Heart right ventricle (tissue), 16 donors: ENCODE results near the gene KLC1. TPM values are rescaled to one million over a fixed set of nuclear protein-coding genes. Genes with fewer than 3 reads are reported as not detected.

ENCODE experiments used
- ATAC-seq, 8 donors: fragments of 200-7000 bp; cut with Tn5 transposase; one replicate each; pipeline ENCODE4 v1.9.1; 2020; ENCODE audit warnings: mild to moderate bottlenecking in 8 of 8, moderate library complexity in 8 of 8, moderate number of reproducible peaks in 1 of 8
- DNase-seq, 2 donors: peaks; one replicate each; pipeline ENCODE4 v3.0.0-alpha.2; 2020
- H3K27ac ChIP-seq, 10 donors: fragments of 200-600 bp; sonication (generic) in 2 of 10; one replicate each; pipeline versions ENCODE4 v1.5.0 to v1.8.0; 2020 to 2022; ENCODE audit warnings: mild to moderate bottlenecking in 3 of 10
- H3K27me3 ChIP-seq, 7 donors: fragments of 200-600 bp; one replicate each; pipeline ENCODE4 v1.8.0; 2021 to 2022; ENCODE audit warnings: mild to moderate bottlenecking in 2 of 7
- H3K36me3 ChIP-seq, 9 donors: fragments of 200-600 bp; sonication (generic) in 1 of 9; one replicate each; pipeline versions ENCODE4 v1.5.0 to v1.8.0; 2020 to 2022; ENCODE audit warnings: mild to moderate bottlenecking in 2 of 9
- H3K4me1 ChIP-seq, 9 donors: fragments of 200-600 bp; sonication (generic) in 1 of 9; one replicate each; pipeline versions ENCODE4 v1.5.0 to v1.8.0; 2020 to 2022; ENCODE audit warnings: mild to moderate bottlenecking in 4 of 9
- H3K4me3 ChIP-seq, 10 donors: fragments of 200-600 bp; sonication (generic) in 2 of 10; one replicate each; pipeline versions ENCODE4 v1.5.0 to v1.8.0; 2020 to 2022; ENCODE audit warnings: mild to moderate bottlenecking in 7 of 10, moderate library complexity in 2 of 10
- H3K9me3 ChIP-seq, 11 donors: fragments of 200-600 bp in 10 of 11; sonication (generic) in 2 of 11; one replicate each; pipeline versions ENCODE4 v1.5.0 to v1.8.0; 2013 to 2022; ENCODE audit warnings: mild to moderate bottlenecking in 2 of 11, control low read depth in 1 of 11, moderate library complexity in 1 of 11
- CTCF ChIP-seq, 9 donors: fragments of 200-600 bp; sonication (generic) in 2 of 9; IDR thresholded peaks; one replicate each; pipeline versions ENCODE4 v1.5.0 to v1.8.0; 2021 to 2022; ENCODE audit warnings: antibody characterized with exemption in 9 of 9, mild to moderate bottlenecking in 5 of 9, moderate library complexity in 1 of 9
- WGBS, 2 donors: extraction: QIAGEN DNeasy Blood & Tissue Kit; methylation state at CpG; one replicate each; pipeline ENCODE4 v1.1.7; 2013; ENCODE audit warnings: inconsistent platforms in 1 of 2; 5-methylcytosine and 5-hydroxymethylcytosine counted together
- intact Hi-C, 10 donors: fragments of 100-400 bp; cut with DNase I; formaldehyde crosslinking; loops; one replicate each; pipeline versions ENCODE4 v1.11.1 to v1.14.2; 2022
- polyA plus RNA-seq, 2 donors: library from polyadenylated mRNA; stranded (reverse); fragments of 200-250 nt; gene quantifications; one replicate each; pipeline ENCODE4 v1.2.3, GENCODE V29; 2013
- total RNA-seq, 10 donors: library from RNA; stranded (reverse); fragmentation: NEBNext Ultra II Directional in 3 of 10; extraction: Animal tissue kit (Norgen Biotek cat#: 25700) in 3 of 10; gene quantifications; one replicate each; pipeline versions ENCODE4 v1.2.1 to v1.2.4, GENCODE V29; 2021 to 2023
- donor health status: Arrhythmogenic right ventricular cardiomyopathy.
- donor health status: ischemic (EF 13 %, LVEDD 7.1; RV severe dilation, severe dysfunction).
- donor health status: healthy with polysubstance abuse.
- donor health status: DM: no; HTN: yes; CAD: no.
- donor health status: DM: no; HTN: no; CAD: no.
- donor health status: ischemic (EF 25% LVEDD 6.9; RV normal size, moderate dysfunction).
- donor health status: ischemic (EF 25% LVEDD 5.7; RV mildly dilated, moderate dysfunction).
- donor health status: healthy.
- donor health status: DM: yes; HTN: yes; CAD: no.
- donor health status: Ischemic cardiomyopathy.
- donor health status: ischemic (EF 35%, LVEDD 5.7; RV mildly dilated, moderate dysfunction).
- donor health status: nonischemic (EF 11% LVEDD 7.7; RV severe dilation, severe dysfunction).
- donor health status: DM: yes; HTN: yes; CAD: no.
- donor health status: PGD.
- donor health status: ischemic (EF 29% LVEDD 5.4; RV normal size, mild dysfunction).
- donor health status: nonischemic (EF 23%, LVEDD 6.1; RV moderate dilation, normal function).

The KLC1 gene
- total and polyA plus RNA-seq, 12 donors, result 123 to 220 (median 151) TPM

GRCh38 chr14:103716899-103717411, 87.9 kb downstream of the KLC1 start:
- H3K9me3 ChIP-seq, result no peaks in the 10 kb centered on the region
- no peak for DNase-seq
- TF ChIP-seq CTCF (IDR thresholded peaks at IDR 0.05), result no peak
- H3K4me1 ChIP-seq, result peaks cover 16 to 71% (median 58%) of the 10 kb centered on the region in 9 donors
- no peaks in the 10 kb centered on the region for H3K27me3 ChIP-seq
- H3K36me3 ChIP-seq, result no peaks in the 10 kb centered on the region
- ATAC-seq, result no peak
- H3K4me3 ChIP-seq, result peak overlapping the region; percentile 75 to 99 (median 80)
- WGBS, 2 donors, result 78 to 79% methylated on average over 17 of the region's 17 CpGs
- peak overlapping the region in 1 of 10 donors; percentile 89 for H3K27ac ChIP-seq
- intact Hi-C loops, result no loop called here

GRCh38 chr14:103718572-103718971, 89.6 kb downstream of the KLC1 start:
- WGBS, 2 donors, result 51 to 72% methylated on average over 16 of the region's 16 CpGs
- intact Hi-C loops, result no loop called here
- H3K27ac ChIP-seq, result no peak overlapping the region

GRCh38 chr14:103719751-103720150, 90.7 kb downstream of the KLC1 start:
- no peak overlapping the region for H3K4me3 ChIP-seq
- H3K27ac ChIP-seq, result no peak overlapping the region
- intact Hi-C loops, result loop anchor here in 1 of 10 donors (5.0 kb wide), 1 partner anchor 42 kb away; no protein-coding TSS in a partner anchor
- no peak for DNase-seq
- no peaks in the 10 kb centered on the region for H3K27me3 ChIP-seq
- WGBS, 2 donors, result 75 to 86% methylated on average over 8 of the region's 8 CpGs
- no peak for ATAC-seq
- TF ChIP-seq CTCF (IDR thresholded peaks at IDR 0.05), result no peak
- H3K4me1 ChIP-seq, result peaks cover 23 to 68% (median 58%) of the 10 kb centered on the region in 9 donors
- no peaks in the 10 kb centered on the region for H3K9me3 ChIP-seq
- peaks cover 0 to under 1% (median 0%) of the 10 kb centered on the region in 9 donors for H3K36me3 ChIP-seq

More at GRCh38 chr14:103718572-103718971, 89.6 kb downstream of the KLC1 start:
- Histone ChIP-seq H3K36me3 (no peaks in the 10 kb centered on the region), H3K27me3 (no peaks in the 10 kb centered on the region), H3K9me3 (no peaks in the 10 kb centered on the region), H3K4me3 (no peak overlapping the region), H3K4me1 (peaks cover 17 to 68% (median 52%) of the 10 kb centered on the region in 9 donors)
- no peak for TF ChIP-seq CTCF (IDR thresholded peaks at IDR 0.05)
- no peak for DNase-seq
- ATAC-seq, result no peak

- Histone ChIP-seq H3K4me3 (no peak overlapping the region), H3K4me1 (peaks cover 29 to 77% (median 66%) of the 10 kb centered on the region in 9 donors), H3K27me3 (no peaks in the 10 kb centered on the region), H3K36me3 (peaks cover 0 to 12% (median 0%) of the 10 kb centered on the region in 9 donors), H3K27ac (peak overlapping the region in 3 of 10 donors; percentile 6 to 36 (median 20)), H3K9me3 (no peaks in the 10 kb centered on the region)
- WGBS, 2 donors, result 82 to 84% methylated on average over 26 of the region's 26 CpGs
- peak in 2 of 8 donors; percentile 8 to 29 for ATAC-seq
- TF ChIP-seq CTCF (IDR thresholded peaks at IDR 0.05), result no peak
- no peak for DNase-seq
- intact Hi-C loops, result loop anchor here in 1 of 10 donors (5.0 kb wide), 1 partner anchor 44 kb away; no protein-coding TSS in a partner anchor
These were observed 92.5 kb downstream of the KLC1 start for GRCh38 chr14:103721334-103722120.
